ENCODE data around the gene FNDC3B. TPM values are rescaled to one million over a fixed set of nuclear protein-coding genes. Genes with fewer than 3 reads are reported as not detected.

Gene FNDC3B
- total RNA-seq, 1 experiment from 2014 or later = 149 TPM

- no TSS peak for BruUV-seq (replicated peaks)
- no peak for DNase-seq (ENCODE audit: unreplicated experiment)
- ChIA-PET POLR2A (interaction anchor here (0.9 kb wide), 1 partner anchor 49 kb away, joined by 3 read pairs; no protein-coding TSS in a partner anchor), CTCF (no interaction called here)
- intact Hi-C loops (cut with micrococcal nuclease) = no loop called here
- Mint-ChIP-seq H3K36me3 (ENCODE audit: insufficient read depth, unreplicated experiment) (no peaks in the 10 kb centered on the region), H3K27me3 (ENCODE audit: insufficient read depth, unreplicated experiment) (no peaks in the 10 kb centered on the region), H3K4me3 (ENCODE audit: unreplicated experiment) (no peak overlapping the region), H3K27ac (ENCODE audit: low read depth, unreplicated experiment) (no peak overlapping the region), H3K4me1 (ENCODE audit: insufficient read depth, unreplicated experiment) (peaks cover 7% of the 10 kb centered on the region), H3K9me3 (ENCODE audit: unreplicated experiment) (no peaks in the 10 kb centered on the region)
- no peak for TF ChIP-seq CTCF (IDR thresholded peaks at IDR 0.05; ENCODE audit: unreplicated experiment)
Observed at GRCh38 chr3:172188511-172188910, 149.1 kb downstream of the FNDC3B start.

GRCh38 chr3:172189213-172189612 lies 149.8 kb downstream of the FNDC3B start:
- Mint-ChIP-seq H3K4me1 (ENCODE audit: insufficient read depth, unreplicated experiment) (peaks cover 3% of the 10 kb centered on the region), H3K27ac (ENCODE audit: low read depth, unreplicated experiment) (no peak overlapping the region), H3K27me3 (ENCODE audit: insufficient read depth, unreplicated experiment) (no peaks in the 10 kb centered on the region), H3K4me3 (ENCODE audit: unreplicated experiment) (no peak overlapping the region), H3K36me3 (ENCODE audit: insufficient read depth, unreplicated experiment) (no peaks in the 10 kb centered on the region), H3K9me3 (ENCODE audit: unreplicated experiment) (no peaks in the 10 kb centered on the region)
- DNase-seq (ENCODE audit: unreplicated experiment) = no peak
- no peak for TF ChIP-seq CTCF (IDR thresholded peaks at IDR 0.05; ENCODE audit: unreplicated experiment)
- intact Hi-C loops (cut with micrococcal nuclease) = no loop called here
- POLR2A ChIA-PET = interaction anchor here (0.9 kb wide), 1 partner anchor 50 kb away, joined by 3 read pairs; no protein-coding TSS in a partner anchor
- no TSS peak for BruUV-seq (replicated peaks)
- CTCF ChIA-PET = no interaction called here

GRCh38 chr3:172189987-172190603 lies 150.7 kb downstream of the FNDC3B start:
- no TSS peak for BruUV-seq (replicated peaks)
- no peak for DNase-seq (ENCODE audit: unreplicated experiment)
- no peak for TF ChIP-seq CTCF (IDR thresholded peaks at IDR 0.05; ENCODE audit: unreplicated experiment)
- Mint-ChIP-seq H3K27me3 (ENCODE audit: insufficient read depth, unreplicated experiment) (no peaks in the 10 kb centered on the region), H3K27ac (ENCODE audit: low read depth, unreplicated experiment) (no peak overlapping the region), H3K4me3 (ENCODE audit: unreplicated experiment) (no peak overlapping the region), H3K9me3 (ENCODE audit: unreplicated experiment) (no peaks in the 10 kb centered on the region), H3K36me3 (ENCODE audit: insufficient read depth, unreplicated experiment) (no peaks in the 10 kb centered on the region), H3K4me1 (ENCODE audit: insufficient read depth, unreplicated experiment) (peaks cover 3% of the 10 kb centered on the region)
- POLR2A ChIA-PET = interaction anchor here (1.3 kb wide), 1 partner anchor 20 kb away, joined by 4 read pairs; no protein-coding TSS in a partner anchor
- intact Hi-C loops (cut with micrococcal nuclease) = no loop called here
- CTCF ChIA-PET = interaction anchor here (1.1 kb wide), 1 partner anchor 11 kb away, joined by 7 read pairs; no protein-coding TSS in a partner anchor

- H3K4me1 Mint-ChIP-seq (ENCODE audit: insufficient read depth, unreplicated experiment) = peaks cover 9% of the 10 kb centered on the region
- TF ChIP-seq CTCF (IDR thresholded peaks at IDR 0.05; ENCODE audit: unreplicated experiment) = no peak
- POLR2A ChIA-PET = interaction anchor here (1.3 kb wide), 1 partner anchor 21 kb away, joined by 4 read pairs; no protein-coding TSS in a partner anchor
- no peaks in the 10 kb centered on the region for H3K9me3 Mint-ChIP-seq (ENCODE audit: unreplicated experiment)
- DNase-seq (ENCODE audit: unreplicated experiment) = no peak
- CTCF ChIA-PET = interaction anchor here (1.1 kb wide), 1 partner anchor 10 kb away, joined by 7 read pairs; no protein-coding TSS in a partner anchor
- no peak overlapping the region for H3K4me3 Mint-ChIP-seq (ENCODE audit: unreplicated experiment)
- BruUV-seq (replicated peaks) = no TSS peak
- H3K27ac Mint-ChIP-seq (ENCODE audit: low read depth, unreplicated experiment) = no peak overlapping the region
- H3K27me3 Mint-ChIP-seq (ENCODE audit: insufficient read depth, unreplicated experiment) = no peaks in the 10 kb centered on the region
- H3K36me3 Mint-ChIP-seq (ENCODE audit: insufficient read depth, unreplicated experiment) = no peaks in the 10 kb centered on the region
- intact Hi-C loops (cut with micrococcal nuclease) = no loop called here
Observed at GRCh38 chr3:172190980-172191379, 151.6 kb downstream of the FNDC3B start.
